ENCODE measurements around the gene PRPF6. TPM values are rescaled to one million over a fixed set of nuclear protein-coding genes. Genes with fewer than 3 reads are reported as not detected.

PRPF6 gene
- total RNA-seq, 1 donor from 2014 or later, result 51.9 TPM

DNA sequence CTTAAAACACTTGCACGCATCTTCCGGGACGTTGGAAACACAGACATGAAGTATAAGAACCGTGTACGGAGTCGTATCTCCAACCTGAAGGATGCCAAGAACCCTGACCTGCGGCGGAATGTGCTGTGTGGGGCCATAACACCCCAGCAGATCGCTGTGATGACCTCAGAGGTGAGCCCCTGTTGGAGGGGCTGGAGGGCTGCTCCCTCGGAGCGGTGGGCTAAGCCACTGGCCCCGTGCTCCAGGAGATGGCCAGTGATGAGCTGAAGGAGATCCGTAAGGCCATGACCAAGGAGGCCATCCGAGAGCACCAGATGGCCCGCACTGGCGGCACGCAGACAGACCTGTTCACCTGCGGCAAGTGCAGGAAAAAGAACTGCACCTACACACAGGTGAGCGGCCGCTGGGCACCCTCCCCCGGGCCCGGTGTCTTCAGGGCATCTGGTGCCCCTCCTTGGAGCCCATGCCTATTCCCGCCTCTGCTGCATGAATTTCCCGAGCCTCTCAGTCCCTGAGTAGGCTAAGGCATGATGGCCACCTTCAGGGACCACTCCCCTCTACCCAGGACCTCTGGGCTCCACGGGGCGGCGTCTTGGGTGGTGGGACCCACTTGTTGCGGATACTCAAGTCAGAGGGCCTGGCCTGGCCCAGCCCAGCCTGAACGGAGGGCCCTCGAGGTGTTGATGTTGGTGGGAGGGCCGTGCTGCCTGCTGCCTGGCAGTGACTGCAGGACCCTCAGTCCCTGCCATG lies 89.5 kb downstream of the PRPF6 start:
- H3K4me2 ChIP-seq, result no peak overlapping the region
- Mint-ChIP-seq H3K36me3 (no peaks in the 10 kb centered on the region), H3K4me3 (no peak overlapping the region), H3K27ac (no peak overlapping the region), H3K4me1 (peaks cover 7% of the 10 kb centered on the region), H3K27me3 (ENCODE audit: insufficient read depth, low read depth) (peaks cover 4% of the 10 kb centered on the region), H3K9me3 (no peaks in the 10 kb centered on the region)
- no peak overlapping the region for H3K9ac ChIP-seq
- no peak overlapping the region for H3K27ac ChIP-seq
- no peaks in the 10 kb centered on the region for H3K9me3 ChIP-seq (ENCODE audit: low read depth)
- H3K27me3 ChIP-seq, result no peaks in the 10 kb centered on the region
- H3K4me1 ChIP-seq, result no peaks in the 10 kb centered on the region
- H3K36me3 ChIP-seq, result no peaks in the 10 kb centered on the region
- H3K79me2 ChIP-seq (ENCODE audit: low read depth), result no peaks in the 10 kb centered on the region
- DNase-seq (ENCODE audit: low spot score), result no peak
- no peaks in the 10 kb centered on the region for H3F3A ChIP-seq (ENCODE audit: low read depth)
- no peak overlapping the region for H3K4me3 ChIP-seq
- TF ChIP-seq EZH2phosphoT487 (IDR thresholded peaks at IDR 0.05) (no peak), EZH2 (IDR thresholded peaks at IDR 0.05) (no peak)
- TF ChIP-seq, protein P1, sequence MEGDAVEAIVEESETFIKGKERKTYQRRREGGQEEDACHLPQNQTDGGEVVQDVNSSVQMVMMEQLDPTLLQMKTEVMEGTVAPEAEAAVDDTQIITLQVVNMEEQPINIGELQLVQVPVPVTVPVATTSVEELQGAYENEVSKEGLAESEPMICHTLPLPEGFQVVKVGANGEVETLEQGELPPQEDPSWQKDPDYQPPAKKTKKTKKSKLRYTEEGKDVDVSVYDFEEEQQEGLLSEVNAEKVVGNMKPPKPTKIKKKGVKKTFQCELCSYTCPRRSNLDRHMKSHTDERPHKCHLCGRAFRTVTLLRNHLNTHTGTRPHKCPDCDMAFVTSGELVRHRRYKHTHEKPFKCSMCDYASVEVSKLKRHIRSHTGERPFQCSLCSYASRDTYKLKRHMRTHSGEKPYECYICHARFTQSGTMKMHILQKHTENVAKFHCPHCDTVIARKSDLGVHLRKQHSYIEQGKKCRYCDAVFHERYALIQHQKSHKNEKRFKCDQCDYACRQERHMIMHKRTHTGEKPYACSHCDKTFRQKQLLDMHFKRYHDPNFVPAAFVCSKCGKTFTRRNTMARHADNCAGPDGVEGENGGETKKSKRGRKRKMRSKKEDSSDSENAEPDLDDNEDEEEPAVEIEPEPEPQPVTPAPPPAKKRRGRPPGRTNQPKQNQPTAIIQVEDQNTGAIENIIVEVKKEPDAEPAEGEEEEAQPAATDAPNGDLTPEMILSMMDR (IDR thresholded peaks at IDR 0.05), result no peak
- H4K20me1 ChIP-seq (ENCODE audit: low read depth), result peaks cover 21% of the 10 kb centered on the region
- no peak overlapping the region for H2AFZ ChIP-seq (replicated peaks)

DNA sequence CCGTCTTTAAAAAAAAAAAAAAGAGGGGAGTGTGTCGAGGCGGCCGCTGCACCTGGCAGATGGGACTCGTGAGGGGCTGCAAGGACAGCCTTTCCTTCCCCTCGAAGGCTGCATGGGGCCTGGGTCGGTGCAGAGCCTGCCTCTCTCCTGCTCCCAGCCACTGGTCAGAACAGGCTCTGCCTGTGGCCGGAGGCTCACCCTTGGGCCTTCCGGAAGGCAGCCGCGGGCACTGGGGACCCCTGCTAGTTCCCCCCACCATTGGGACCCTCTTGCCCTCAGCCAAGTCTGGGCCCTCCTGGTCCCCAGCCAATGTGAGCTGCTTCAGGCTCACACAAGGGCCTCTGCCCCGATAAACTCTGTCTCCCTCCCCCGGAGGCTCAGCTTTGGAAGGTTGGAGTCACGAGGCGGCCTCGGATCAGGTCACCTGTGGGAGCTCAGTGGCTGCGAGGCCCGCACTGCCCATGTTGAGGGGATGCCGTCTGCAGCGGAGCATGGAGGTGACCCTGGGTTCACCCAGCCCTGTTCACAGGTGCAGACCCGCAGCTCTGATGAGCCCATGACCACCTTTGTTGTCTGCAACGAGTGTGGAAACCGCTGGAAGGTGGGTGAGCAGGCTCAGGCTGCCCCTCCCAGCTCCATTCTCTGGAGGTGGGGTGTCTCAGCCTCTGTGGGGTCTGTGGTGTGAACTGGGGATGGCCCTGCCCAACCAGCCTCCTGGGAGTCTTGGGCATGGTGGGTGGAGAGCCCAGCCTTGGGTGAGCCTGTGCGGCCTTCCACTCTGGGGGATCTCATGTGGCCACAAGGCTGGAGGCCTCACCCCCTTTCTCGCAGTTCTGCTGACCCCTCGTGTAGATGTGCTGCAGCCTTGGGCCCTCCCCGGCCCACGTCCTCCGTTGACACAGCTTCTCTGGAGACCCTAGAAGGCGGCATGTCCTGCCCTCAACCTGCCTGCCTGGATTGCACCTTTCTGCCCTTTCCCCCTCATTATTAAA lies 90.7 kb downstream of the PRPF6 start:
- no peak overlapping the region for H3K27ac ChIP-seq
- H3K9me3 ChIP-seq (ENCODE audit: low read depth), result no peaks in the 10 kb centered on the region
- no peaks in the 10 kb centered on the region for H3K79me2 ChIP-seq (ENCODE audit: low read depth)
- no peak overlapping the region for H3K4me2 ChIP-seq
- Mint-ChIP-seq H3K4me1 (peaks cover 3% of the 10 kb centered on the region), H3K27me3 (ENCODE audit: insufficient read depth, low read depth) (no peaks in the 10 kb centered on the region), H3K4me3 (no peak overlapping the region), H3K9me3 (no peaks in the 10 kb centered on the region), H3K27ac (no peak overlapping the region), H3K36me3 (no peaks in the 10 kb centered on the region)
- DNase-seq (ENCODE audit: low spot score), result no peak
- H3K9ac ChIP-seq, result no peak overlapping the region
- H3F3A ChIP-seq (ENCODE audit: low read depth), result no peaks in the 10 kb centered on the region
- H2AFZ ChIP-seq (replicated peaks), result no peak overlapping the region
- no peaks in the 10 kb centered on the region for H3K27me3 ChIP-seq
- no peak overlapping the region for H3K4me3 ChIP-seq
- peaks cover 16% of the 10 kb centered on the region for H4K20me1 ChIP-seq (ENCODE audit: low read depth)
- H3K36me3 ChIP-seq, result no peaks in the 10 kb centered on the region
- no peaks in the 10 kb centered on the region for H3K4me1 ChIP-seq
- TF ChIP-seq, protein P1 (IDR thresholded peaks at IDR 0.05), result no peak
- TF ChIP-seq EZH2 (IDR thresholded peaks at IDR 0.05) (no peak), EZH2phosphoT487 (IDR thresholded peaks at IDR 0.05) (no peak)

DNA sequence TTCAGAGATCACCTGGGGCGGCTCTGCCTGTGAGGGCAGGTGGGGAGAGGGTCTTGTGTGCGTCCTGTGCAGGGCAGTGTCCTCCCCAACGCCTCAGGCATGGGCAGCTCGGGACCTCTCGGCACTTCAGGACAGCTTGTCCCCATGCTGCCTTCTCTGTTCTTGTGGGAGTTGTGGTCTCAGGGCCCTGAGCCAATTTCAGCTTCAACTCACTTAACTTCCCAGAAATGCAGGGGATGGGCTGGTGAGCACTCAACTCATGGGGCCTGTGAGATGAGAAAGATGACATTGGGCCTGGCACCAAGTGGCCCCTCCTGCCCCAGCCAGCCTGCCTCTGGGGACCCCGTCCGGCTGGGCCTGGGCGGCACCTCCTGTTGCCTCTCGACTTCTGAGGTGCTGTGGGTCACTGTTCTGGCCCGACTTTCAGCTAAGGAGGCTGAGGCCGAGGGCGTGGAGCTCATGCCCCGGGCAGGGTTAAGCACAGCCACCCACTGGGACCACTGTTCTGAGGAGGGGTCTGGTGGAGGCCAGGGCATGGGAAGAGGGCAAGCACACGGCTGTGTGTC lies 91.6 kb downstream of the PRPF6 start:
- Histone ChIP-seq H3K4me2 (no peak overlapping the region), H3K4me1 (no peaks in the 10 kb centered on the region), H3K27me3 (no peaks in the 10 kb centered on the region), H2AFZ (replicated peaks) (no peak overlapping the region), H4K20me1 (ENCODE audit: low read depth) (peaks cover 15% of the 10 kb centered on the region), H3K9me3 (ENCODE audit: low read depth) (no peaks in the 10 kb centered on the region), H3K36me3 (no peaks in the 10 kb centered on the region), H3F3A (ENCODE audit: low read depth) (no peaks in the 10 kb centered on the region), H3K9ac (no peak overlapping the region), H3K4me3 (no peak overlapping the region), H3K79me2 (ENCODE audit: low read depth) (no peaks in the 10 kb centered on the region), H3K27ac (no peak overlapping the region)
- DNase-seq (ENCODE audit: low spot score), result no peak
- H3K27me3 Mint-ChIP-seq (ENCODE audit: insufficient read depth, low read depth), result no peaks in the 10 kb centered on the region
- TF ChIP-seq EZH2 (IDR thresholded peaks at IDR 0.05) (no peak), EZH2phosphoT487 (IDR thresholded peaks at IDR 0.05) (no peak)
- TF ChIP-seq, protein P1 (IDR thresholded peaks at IDR 0.05), result no peak
- no peaks in the 10 kb centered on the region for H3K9me3 Mint-ChIP-seq
- no peak overlapping the region for H3K4me3 Mint-ChIP-seq
- no peaks in the 10 kb centered on the region for H3K36me3 Mint-ChIP-seq
- H3K4me1 Mint-ChIP-seq, result no peaks in the 10 kb centered on the region
- no peak overlapping the region for H3K27ac Mint-ChIP-seq
